ENCODE measurements around the gene LYRM7.

DNA sequence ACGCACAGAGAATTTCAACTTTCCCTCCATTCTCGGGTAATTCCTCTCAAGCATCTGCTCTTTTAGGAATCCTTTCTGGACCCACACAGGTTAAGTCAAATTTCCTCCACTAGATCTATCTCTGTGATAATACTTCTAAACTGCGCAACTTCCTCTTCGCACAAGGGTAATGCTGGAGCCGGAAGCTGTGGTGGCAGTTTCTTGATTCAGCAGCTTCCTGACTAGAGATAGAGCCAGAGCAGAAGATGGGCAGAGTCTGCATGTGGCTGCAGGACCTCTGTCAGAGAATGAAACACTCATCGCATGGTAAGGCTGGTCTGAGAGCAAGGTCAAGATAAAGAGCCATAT, 82.1 kb downstream of the LYRM7 start:
- TF ChIP-seq, protein P1, sequence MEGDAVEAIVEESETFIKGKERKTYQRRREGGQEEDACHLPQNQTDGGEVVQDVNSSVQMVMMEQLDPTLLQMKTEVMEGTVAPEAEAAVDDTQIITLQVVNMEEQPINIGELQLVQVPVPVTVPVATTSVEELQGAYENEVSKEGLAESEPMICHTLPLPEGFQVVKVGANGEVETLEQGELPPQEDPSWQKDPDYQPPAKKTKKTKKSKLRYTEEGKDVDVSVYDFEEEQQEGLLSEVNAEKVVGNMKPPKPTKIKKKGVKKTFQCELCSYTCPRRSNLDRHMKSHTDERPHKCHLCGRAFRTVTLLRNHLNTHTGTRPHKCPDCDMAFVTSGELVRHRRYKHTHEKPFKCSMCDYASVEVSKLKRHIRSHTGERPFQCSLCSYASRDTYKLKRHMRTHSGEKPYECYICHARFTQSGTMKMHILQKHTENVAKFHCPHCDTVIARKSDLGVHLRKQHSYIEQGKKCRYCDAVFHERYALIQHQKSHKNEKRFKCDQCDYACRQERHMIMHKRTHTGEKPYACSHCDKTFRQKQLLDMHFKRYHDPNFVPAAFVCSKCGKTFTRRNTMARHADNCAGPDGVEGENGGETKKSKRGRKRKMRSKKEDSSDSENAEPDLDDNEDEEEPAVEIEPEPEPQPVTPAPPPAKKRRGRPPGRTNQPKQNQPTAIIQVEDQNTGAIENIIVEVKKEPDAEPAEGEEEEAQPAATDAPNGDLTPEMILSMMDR (conservative IDR thresholded peaks at IDR 0.05): no peak
- no peak for TF ChIP-seq ZFX (IDR thresholded peaks at IDR 0.05)

Data from C4-2B (cell line).